ENCODE results near the gene CSTB.
"Not testable (repeated sequence)": the region's sequence is repeated elsewhere in the genome, so short reads cannot be mapped to it uniquely, and the experiment has no call there.

The CSTB gene

DNA sequence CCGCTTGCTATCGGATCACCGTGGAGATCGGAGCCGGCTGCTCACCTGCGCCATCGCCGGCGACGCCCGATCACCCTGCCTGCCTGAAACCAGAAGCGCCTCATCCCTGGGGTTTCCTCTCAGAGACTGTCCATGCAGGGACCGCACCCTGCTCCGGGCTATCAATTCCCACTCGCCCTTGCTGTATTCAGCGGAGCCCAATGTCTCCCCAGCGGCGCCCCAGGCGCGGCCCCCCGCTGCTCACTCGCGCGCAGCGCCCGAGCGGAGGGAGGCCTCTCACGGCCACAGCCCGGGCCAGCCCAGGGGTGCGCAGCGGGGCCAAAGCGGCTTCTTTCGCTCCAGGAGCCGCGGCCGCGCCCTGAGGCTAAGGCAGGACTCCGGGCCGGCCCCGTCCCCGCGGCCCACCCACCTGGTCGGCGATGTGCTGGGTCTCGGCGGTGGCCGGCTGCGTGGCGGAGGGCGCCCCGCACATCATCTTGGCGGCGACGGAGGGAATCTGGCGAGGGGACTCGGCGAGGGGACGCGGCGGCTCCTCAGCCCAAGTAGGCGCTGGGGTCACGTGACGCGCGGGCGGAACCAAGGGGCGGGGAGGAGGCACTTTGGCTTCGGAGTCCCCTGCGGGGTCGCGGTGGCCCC, at the start of gene CSTB:
Gene CSTB (minus strand): TSS at position 514 of the 636 bp plus-strand sequence. CDS start 39 bp downstream, at position 475.
- peak; percentile 56 to 76 for DNase-seq

DNA sequence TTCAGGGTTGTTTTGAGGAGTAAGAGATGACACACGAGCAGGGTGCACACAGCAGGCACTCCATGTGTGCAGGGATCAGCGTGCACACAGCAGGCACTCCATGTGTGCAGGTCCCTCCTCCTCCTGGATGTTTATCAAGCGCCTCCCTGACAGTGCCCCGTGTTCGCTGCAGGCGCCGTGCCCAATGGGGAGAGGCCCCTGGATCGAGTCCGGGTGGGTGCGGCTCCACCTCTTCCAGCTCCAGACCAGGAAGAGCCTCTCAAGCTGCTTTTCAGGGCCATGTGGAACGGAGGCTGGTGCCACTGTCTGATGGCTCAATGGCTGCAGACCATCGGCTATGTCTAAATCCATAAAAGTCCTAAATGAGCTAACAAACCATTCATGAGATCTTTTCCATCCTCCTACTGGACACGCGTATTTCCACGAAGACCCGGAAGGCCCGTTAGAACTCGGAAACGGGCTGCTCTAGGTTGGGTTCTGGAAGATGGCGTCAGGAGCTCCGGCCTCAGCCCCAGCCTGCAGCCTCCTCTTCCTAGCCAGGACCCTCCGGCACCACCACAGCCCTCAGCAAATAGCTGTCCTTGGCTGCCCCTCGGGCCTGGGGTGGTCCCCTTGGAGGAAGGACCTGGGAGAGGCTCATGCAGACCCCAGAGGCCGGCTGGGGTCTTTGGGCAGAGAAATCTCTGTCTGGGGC, 49.3 kb upstream of the CSTB start:
- DNase-seq = no peak

DNA sequence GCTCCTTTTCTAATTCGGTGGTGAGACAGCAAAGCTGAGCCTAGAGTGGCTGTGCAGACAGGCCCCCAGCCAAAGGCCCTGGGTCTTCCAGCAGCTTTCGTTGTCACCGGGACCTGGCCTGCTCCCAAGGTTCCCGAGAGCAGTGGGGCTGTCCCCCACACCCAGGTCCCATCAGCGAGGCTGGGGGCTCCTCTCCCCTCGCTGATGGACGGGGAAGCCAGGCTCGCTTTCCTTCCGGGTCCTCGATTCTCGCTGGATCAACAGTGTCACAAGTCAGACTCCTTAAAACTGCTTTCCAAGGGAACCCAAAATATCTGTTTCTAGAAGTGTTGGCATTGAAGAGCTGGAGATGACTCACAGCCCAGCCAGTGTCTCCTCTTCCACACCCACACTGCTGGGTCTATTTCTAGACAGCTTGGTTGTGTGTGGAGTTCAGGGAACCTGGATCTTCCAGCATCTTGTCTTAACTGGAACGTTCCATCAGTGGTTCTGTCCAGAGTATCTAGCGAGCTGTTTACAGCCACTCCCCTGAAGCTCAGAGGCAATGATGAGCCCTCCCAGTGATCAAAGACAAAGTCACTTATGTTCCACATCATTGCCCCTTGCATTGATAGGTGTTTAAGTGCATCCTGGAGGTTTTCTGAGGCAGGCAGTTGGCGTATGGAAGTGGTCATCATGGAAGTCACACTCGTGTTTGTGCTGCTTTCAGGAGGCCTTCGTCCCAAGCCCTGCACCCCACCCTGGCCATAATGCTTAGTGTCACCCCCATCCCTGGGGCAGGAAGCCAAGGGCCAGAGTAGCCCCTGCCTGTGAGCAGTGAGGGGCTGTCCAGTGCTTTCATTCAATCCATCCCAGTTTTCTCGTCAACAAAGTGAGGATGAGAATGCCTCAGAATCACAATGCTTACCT, 48.5 kb upstream of the CSTB start:
- DNase-seq = no peak

DNA sequence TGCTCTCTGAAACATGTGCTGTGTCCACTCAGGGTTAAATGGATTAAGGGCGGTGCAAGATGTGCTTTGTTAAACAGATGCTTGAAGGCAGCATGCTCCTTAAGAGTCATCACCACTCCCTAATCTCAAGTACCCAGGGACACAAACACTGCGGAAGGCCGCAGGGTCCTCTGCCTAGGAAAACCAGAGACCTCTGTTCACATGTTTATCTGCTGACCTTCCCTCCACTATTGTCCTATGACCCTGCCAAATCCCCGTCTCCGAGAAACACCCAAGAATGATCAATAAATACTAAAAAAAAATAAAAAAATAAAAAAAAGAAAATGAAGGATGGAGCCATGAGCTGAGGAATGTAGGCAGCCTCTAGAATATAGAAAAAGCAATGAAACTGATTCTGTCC, 46.6 kb upstream of the CSTB start:
- not testable (repeated sequence) for DNase-seq

GRCh38 chr21:43822166-43822565, 46.1 kb upstream of the CSTB start:
- DNase-seq = not testable (repeated sequence)

GRCh38 chr21:43820466-43820865, 44.4 kb upstream of the CSTB start:
- no peak for DNase-seq

GRCh38 chr21:43819511-43820405, 43.6 kb upstream of the CSTB start:
- no peak for DNase-seq

DNA sequence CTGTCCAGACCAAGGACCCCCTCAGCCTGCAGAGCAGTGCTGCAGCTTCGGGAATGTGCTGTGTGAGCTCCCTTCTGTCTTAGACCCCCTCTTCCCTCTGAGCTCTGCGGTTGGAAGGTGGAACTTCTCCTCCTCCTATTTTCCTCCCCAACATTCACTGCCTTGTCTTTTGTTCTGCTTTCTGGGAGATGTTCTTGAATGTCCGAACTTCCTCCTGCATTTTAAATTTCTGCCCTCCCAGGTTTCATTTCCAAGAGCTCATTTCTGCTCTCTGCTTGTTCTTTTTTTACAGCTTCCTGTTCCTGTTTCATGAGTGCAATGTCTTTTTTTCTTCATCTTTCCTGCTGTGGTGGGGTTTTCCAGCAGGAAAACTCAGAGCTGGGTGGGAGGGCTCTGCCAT, 42.6 kb upstream of the CSTB start:
- no peak for DNase-seq

GRCh38 chr21:43817157-43818086, 41.3 kb upstream of the CSTB start:
- no peak for DNase-seq

GRCh38 chr21:43816611-43817071, 40.5 kb upstream of the CSTB start:
- DNase-seq = no peak

DNA sequence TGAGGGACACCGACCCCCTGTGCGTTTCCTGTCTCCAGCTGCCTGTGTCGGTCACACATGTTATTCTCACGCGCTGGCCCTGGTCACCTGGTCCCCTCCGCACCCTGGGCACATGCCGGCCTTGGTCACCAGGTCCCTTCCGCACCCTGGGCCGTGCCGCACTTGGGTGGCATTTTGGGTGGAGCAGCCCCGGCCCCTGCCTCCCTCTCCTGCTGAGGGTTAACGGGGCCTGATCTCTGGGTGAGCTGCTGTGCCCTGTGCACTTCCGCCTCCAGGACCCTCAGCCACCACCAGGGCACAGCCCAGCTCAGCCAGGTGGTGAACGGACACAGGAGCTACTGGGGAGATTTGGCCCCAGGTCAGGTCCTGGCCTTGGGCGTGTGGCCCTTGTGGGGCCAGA, 39.9 kb upstream of the CSTB start:
- no peak for DNase-seq

DNA sequence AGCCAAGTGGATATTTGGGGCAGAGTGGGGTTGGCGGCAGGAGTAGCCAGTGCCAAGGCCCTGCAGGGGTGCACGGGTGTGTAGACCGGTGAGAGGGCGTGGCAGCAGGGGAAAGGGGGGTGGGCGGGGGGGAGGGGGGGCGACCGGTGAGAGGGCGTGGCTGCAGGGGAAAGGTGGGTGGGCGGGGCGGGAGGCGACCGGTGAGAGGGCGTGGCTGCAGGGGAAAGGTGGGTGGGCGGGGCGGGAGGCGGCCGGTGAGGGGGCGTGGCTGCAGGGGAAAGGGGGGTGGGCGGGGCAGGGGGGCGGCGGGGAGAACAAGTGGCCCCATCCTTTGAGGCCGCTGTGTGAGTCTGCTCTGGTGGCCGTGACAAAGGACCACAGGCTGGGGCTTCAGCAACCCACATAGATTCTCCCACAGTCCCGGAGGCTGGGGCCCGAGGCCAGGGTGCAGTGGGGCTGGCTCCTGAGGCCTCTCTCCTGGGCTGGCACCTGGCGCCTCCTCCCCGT, 39.1 kb upstream of the CSTB start:
- no peak for DNase-seq

- DNase-seq = peak in 1 of 2 experiments; percentile 24
These were observed 38.4 kb upstream of the CSTB start for GRCh38 chr21:43814215-43815106.

DNA sequence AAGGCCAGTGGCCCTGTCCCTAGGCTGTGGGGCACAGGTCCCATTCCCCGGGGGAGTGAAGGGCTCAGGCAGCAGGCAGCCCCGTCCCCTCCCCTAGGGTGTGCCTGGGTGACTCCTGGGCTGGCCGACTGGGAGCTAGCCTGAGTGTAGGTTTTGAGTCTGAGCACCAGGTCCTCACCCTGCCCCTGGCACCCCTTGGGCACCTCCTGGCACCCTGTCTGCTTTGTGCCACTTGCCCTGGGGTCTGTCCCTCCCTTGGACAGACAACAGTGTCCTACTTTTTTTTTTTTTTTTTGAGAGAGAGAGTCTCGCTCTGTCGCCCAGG, 37.5 kb upstream of the CSTB start:
- no peak for DNase-seq

- no peak for DNase-seq
These were observed 37.0 kb upstream of the CSTB start for GRCh38 chr21:43812957-43813655.

DNA sequence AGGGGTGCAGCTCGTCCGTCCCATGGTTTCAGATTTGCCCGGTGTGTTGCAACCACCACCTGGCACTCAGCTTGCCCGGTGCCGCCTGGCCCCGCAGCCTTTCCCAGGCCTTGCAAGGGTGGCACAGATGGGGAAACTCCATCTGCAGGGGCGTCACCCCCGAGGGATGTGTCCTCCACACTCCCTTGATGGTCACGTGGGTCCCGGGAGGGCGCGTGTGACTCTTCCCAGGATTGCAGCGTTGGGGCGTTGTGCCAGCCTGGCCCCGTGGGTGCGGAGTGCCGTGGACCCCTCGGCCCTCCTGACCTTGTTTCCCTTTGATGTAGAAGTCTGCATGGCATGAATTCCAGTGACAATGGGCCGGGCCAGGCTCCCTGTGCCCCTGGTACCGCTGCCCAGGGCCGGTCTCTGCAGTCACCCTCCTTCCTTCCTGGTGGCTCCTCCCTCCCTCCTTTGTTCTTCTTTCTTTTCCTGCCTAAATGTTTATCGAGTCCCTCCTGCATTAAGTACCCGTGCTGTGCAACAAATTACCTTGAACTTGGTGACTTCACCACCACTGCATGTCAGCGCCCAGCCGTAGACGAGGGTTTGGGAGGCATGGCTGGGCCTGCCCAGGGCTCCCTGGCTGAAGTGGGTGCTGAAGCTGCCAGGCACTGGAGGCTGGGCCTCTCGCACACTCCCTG, 36.2 kb upstream of the CSTB start:
- DNase-seq = peak; percentile 82 to 93

DNA sequence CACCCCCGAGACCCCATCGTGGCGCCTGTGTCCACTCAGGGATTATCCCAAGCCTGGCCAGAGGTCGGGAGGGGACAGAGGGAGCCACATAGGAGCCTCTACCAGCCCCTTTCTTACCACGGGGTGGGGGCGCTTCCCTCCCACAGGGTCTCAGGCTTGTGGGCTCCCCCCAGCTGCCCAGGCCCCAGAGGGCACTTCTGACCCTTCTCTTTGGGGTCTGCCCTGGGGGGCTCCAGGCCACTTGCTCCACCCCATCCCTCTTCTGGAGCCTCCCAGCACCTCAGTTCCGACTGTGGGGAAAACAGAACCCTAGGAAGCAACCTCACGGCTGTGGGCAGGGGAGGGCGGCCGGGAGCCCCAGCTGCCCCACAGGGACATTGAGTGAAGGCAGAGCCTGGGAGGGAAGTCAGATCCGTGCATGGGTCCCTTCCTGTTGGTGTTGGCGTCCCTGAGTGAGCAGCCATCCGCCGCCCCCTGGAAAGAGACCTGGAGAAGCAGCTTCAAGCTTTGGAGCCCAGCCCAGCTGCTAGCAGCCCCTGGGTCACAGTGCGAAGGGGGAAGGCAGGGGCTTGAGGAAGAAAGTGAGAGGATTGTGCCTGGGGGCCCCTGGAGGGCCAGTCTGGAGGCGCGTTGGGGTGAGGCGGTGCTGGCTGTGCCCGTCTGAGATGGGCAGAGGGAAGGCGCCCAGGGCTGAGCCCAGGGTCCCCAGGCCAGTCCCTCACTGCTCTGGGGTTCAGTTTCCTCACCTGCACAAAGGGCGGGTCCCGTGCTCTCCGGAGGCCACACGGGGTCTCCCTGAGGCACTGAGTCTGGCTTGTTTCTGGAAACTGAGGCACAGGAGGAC, 35.4 kb upstream of the CSTB start:
- peak; percentile 39 to 47 for DNase-seq
